GM15510 (cell line): ENCODE measurements around the gene ST6GAL1.

Experiments used
- POLR2A ChIP-seq: IDR thresholded peaks from 3 replicates; pipeline ENCODE4 v1.6.1; 2011; ENCODE audit warnings: borderline replicate concordance; ENCODE audit not compliant: insufficient read length; ENCODE audit errors: extremely low read depth

ST6GAL1 gene

DNA sequence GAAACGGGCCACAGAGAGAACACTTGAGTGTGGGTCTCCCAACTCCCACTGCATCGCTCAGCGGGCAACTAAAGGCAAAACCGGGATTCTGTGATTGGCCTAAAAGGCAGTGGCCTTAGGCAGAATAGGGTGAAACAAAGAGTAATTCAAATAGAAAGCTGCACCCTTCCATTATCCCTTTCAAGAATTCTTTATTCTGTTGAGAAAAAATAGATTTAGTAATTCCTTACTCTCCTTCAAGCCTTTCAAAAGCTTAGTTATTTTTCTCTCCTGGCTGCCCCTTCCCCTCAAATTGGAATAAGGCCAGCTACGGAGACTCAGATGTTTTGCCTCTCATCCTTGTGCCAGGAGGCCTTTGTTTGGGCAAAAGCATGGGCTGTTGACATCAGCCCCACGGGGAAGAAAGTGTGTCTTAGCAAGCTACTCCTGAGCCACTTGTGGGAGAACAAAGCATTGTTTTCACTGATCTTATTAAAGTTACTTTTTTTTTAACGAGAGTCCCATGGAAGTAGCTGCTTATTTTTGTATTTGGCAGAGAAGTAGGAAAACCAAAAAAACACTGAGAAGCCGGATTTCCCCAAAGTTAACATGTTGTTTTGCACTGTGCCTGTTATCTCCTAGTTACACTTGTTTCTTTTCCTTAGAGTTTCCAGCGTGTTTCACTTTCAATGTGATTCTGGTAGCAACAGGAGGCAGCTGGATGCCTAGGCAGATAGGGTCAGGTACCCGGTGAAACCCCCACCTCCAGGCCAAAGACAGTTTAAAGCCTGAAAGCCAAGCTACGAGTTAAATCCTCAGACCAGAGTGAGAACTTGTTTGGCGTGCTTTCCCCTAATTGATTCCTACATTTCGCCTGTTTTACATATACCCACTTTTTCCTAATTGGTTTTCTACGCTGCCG lies 2.2 kb downstream of the ST6GAL1 start:
- TF ChIP-seq POLR2A: no peak

DNA sequence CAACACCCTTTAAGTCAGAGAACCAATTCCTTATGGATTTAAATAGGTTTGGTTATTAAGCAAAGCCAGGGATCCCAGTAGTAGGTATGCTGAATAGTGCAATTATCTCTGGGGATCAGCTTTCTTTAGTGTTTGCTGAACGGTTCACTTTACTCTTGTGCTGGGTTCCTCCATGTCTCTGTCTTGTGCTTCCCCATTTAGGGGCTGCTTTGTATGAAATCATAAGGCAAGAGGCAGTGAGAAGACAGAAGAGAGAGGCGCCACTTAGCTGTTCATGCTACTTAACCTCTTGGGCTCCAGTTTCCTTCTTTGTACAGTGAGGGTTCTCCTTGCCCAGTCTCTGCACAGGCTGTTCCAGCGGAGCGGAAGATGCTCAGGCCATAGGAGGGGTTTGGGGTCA lies 3.5 kb downstream of the ST6GAL1 start:
- no peak for TF ChIP-seq POLR2A

DNA sequence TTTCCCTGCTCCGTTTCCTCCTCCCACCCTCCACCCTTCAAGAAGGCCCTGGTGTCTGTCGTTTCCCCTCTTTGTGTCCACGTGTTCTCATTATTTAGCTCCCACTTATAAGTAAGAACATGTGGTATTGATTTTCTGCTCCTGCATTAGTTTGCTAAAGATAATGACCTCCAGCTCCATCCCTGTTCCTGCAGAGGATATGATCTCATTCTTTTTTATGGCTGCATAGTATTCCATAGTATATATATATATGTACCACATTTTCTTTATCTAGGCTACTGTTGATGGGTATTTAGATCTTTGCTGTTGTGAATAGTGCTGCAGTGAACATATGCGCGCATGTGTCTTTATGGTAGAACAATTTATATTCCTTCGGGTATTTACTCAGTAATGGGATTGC lies 4.8 kb downstream of the ST6GAL1 start:
- no peak for TF ChIP-seq POLR2A

DNA sequence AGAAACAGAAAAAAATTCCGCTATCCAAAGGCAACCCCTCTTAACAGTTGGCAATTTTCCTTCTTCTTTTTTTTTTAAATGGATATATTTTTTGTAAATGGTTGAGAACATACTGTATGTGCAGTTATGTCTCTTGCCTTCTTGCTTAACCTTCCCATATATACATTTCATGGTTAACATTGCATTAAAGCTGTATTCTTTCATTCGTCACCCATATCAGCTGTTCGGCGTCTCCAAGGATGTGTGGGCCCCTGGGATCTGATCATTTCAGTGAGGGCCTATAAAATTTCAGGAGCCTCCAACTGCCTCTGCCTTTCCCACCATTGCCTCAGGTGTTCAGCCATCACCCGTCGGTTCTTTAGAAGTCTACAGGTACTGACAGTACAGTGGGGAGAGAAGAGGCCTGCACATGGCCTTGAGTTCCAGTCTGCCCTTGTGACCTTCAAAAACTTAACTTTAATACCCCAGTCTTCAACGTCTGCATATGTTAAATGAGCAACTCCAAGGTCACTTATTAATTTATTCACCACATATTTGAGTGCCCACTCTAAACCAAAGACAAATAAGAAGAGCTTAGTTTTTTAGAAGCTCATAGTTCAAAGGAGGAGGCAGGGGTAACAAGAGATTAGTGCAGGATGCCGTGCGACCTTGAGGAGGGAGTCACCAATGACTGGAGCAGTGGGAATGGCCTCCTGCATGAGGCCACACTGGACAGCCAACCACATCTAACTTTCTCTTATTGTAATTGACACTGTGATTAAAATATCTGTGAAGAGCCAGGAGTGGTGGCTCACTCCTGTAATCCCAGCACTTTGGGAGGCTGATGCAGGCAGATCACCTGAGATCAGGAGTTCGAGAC lies 6.9 kb downstream of the ST6GAL1 start:
- TF ChIP-seq POLR2A: no peak

DNA sequence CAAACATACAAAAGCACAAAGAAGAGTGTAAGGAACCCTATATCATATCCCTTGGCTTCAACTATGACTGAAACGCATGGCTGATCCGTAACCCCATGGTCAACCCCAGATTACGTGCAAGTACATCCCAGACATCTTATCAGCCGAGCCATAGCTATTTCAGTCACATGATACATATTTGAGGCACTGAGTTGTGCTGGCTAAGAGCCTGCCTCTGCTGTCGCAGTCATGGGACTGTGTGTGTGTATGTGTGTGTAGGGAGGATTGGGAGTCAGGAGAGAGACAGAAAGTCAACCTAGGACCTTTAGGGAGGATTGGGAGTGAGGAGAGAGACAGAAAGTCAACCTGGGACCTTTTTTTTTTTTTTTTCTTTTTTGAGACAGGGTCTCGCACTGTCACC lies 8.4 kb downstream of the ST6GAL1 start:
- no peak for TF ChIP-seq POLR2A

DNA sequence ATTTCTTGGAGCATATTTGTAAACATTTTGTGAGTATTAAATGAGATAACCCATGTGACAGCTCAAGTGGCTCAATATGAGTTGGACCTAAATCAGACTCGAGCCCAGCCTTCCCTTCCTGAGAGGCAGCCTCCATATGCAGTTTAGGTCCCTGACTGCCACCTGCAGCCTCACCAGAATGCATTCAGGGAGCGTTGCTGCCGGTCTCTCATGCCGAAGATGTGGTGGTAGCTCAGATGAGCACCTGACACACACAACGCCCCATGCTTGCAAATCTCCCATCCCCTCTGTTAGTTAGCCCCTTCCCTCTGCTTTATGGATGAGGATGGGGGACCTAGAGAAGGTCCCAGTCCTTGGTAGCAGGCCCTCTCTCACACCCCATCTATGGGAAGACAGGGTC lies 9.2 kb downstream of the ST6GAL1 start:
- no peak for TF ChIP-seq POLR2A

DNA sequence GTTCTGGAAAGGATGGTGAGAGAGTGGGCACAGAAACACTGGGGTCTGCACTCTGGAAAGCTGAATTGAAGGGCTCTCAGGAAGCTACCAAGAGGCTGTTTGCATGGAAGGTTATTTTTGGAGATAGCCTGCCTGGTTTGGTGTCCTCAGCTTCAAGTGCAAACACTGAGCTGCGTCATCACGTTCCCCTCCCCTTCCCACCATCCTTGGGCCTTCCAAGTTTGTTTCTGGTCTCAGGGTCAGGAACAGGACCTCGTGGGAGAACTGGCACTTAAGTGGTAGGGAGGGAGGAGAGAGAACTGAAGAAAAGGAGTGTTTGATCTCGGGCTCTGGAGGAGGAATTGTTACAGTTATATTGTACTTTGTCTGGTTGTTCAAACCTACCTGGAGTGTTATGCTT lies 10.6 kb downstream of the ST6GAL1 start:
- no peak for TF ChIP-seq POLR2A

DNA sequence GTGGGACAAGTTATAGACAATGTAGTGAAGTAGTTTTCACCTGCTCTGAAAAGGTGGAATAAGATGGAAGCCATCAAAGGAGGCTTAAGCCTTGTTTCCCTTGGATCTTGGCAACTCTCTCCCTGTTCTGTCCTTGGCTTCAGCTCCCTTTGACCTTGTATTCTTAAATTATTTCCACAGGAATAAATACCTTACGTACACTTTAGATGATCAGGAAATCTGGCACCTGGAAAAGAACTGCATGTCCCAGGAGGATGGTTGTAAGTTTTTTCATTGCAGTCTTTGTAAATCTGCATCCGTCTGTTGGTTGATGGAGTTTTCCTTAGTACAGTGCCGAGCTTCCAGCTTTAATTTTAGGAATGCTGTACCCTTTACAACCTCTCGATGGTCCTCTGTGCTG lies 11.8 kb downstream of the ST6GAL1 start:
- no peak for TF ChIP-seq POLR2A

DNA sequence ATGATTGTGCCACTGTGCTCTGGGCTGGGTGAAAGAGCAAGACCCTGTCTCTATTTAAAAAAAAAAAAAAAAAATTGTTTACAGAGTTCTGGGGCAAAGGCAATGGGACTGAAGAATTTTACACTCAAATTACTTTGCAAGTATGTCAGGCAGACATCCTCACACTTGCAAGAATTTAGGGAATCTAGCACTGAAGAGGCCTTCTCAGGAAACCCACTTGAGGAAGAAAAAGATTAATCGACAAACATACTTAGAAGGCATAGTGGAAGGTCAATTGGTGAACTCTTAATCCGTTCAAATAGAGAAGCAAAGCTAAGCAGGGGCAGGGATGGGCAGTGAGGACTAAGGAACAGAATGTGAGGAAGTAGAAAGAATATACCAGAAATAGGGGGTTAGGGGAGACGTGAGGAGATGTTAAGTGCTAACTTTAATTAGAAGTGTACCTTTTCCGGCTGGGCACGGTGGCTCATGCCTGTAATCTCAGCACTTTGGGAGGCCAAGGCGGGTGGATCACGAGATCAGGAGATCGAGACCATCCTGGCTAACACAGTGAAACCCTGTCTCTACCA lies 15.0 kb downstream of the ST6GAL1 start:
- TF ChIP-seq POLR2A: no peak

DNA sequence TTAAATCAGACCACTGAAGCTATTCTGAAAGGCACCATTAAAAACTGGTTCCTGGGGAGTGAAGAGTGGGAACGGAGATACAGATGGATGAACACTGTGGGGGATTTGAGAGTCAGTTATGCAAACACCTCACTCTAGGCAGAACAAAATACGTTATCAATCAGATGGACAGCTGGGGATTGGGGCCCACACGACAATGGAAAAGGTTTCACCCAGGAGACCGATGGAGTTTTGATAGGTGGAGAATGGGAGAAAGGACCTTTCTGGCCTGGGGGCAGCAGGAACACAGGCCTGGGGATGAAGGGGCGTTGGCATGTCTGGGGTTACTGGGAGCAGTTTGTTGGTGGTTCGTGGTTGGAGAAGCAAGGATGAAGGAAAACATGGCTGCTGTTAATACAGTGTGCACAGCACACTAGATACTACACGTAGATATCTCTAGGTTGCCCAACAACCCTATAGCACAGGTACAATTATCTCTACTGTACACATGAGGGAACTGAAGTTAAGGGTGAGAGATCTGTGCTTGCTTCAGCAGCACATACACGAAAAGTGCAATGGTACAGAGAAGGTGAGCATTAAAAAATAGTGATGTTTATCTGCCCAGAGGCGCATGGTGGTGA lies 16.5 kb downstream of the ST6GAL1 start:
- TF ChIP-seq POLR2A: no peak

DNA sequence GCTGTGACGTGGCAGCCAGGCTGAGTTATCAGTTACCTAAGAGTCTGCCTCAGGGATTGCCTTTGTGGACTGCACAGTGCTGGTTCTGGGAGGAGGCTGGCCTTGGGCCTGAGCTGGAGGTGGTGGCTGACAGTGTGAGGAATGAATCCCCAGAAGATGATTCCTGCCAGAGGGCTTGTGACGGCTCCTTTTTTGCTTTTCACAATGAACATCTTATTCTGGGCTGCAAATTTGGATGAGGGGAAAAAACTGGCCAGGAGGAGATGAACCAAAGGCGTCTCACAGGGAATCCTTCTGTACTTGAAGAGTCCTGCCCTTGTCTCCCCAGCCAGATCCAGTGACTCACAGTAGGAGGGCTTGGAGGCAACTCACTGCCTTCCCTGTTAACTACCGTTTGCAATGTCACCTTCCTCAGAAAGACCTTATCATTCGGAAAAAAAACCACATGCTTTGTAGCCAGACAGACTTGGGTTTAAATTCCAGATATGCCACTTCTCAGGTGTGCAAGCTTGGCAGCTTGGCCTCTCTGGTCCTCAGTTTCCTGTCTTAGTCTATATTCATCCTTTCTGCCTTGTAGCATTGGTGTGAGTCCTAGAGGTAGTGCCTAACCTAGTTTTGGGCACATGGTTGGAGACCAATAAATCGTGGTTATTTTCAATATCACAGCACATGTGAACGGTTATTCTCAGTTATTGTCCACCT lies 19.1 kb downstream of the ST6GAL1 start:
- no peak for TF ChIP-seq POLR2A

DNA sequence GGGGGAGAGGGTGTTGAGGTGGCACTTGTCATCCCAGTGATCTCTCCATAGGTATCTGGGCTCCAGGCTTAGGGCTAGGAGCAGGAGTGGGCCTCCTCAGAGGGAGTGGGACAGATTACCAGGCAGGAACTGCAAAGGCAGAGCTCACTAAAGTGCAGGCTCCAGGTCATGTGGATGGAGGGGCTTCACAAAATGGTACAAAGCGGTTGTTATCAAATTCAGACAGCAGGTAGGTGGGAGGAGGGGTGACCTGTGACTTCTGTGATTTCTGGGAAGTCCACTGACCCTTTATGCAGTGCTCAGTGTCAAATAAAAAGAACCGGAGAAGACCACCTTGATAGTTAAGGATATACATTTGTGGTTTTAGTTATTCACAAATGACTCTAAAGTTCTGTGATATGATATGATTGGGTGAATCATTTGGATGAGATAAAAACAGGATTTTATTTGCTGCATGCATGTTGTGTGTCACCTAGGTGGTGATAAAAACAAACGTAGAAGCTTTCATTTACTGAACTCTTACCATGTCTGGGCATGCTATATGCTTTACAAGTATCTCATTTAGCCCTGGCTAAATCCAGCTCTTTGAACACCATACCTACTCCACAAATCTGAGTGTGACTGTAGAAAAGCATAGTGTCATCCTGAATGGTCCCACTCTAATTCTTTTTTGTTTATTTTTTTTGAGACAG lies 20.2 kb downstream of the ST6GAL1 start:
- no peak for TF ChIP-seq POLR2A

DNA sequence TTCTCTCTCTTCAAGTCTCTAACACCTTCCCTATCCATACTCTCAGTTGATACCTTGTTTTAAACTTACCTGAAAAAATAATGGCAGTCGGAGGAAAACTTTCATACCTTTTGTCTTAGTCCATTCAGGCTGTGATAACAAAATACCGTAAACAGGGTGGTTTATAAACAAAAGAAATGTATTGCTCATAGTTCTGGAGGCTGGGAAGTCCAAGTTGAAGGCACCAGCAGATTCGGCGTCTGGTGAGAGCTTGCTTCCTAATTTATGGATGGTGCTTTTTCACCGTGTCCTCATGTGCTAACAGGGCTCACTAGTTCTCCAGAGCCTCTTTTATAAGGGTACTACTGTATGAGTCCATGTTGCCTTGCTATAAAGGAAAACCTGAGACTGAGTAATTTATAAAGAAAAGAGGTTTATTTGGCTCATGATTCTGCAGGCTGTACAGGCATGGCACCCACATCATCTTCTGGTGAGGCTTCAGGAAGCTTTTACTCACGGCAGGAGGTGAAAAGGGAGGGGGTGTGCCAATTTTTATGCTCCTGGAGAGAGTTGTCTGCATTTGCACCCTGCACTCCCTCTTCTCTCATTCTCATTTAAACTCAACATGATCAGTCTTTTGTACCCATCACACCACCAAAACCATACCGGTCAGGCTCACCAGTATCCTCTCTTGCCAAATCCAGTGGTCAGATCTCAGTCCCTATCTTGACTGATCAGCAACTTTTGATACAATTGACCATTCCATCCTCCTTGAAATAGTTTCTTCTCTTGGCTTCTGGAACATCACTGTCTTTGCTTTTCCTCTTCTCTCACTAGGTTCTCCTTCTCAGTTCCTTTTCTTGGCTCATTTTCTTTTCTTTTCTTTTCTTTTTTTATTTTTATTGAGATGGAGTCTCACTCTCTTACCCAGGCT lies 21.6 kb downstream of the ST6GAL1 start:
- TF ChIP-seq POLR2A: no peak

DNA sequence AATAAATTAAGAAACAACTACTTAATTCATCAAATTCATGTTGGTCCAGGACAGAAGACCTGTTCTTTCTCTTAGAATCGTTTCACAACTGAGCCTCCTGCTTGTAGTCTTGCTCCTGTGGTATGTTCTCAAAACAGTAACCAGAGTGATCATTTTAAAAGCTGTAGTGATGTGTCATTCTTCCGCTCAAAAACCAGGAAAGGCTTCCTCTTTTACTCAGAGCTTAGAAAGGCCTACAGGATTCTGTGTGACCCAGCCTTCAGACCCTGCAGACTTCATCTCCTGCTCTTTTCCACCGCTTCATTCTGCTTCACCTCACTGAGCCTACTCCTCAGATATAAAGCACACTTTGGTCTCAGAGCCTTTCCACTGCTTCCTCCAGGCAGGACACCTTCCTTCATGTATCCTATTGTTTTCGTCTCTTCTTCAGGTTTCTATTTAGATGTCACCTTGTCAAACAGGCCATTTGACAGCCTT lies 22.7 kb downstream of the ST6GAL1 start:
- no peak for TF ChIP-seq POLR2A
